Measurements from ENCODE around the gene SEMA7A.

GRCh38 chr15:74381481-74381880, 52.3 kb downstream of the SEMA7A start:
- TF ChIP-seq EP300 (IDR thresholded peaks at IDR 0.05; ENCODE audit: borderline replicate concordance), result no peak
- TF ChIP-seq CREB1 (IDR thresholded peaks at IDR 0.05; ENCODE audit: low read depth), result no peak
- TF ChIP-seq RAD21 (IDR thresholded peaks at IDR 0.05; ENCODE audit: low read depth), result no peak
- TF ChIP-seq MAX (IDR thresholded peaks at IDR 0.05), result no peak
- TF ChIP-seq YY1 (IDR thresholded peaks at IDR 0.05; ENCODE audit: low read depth), result no peak
- no peak for TF ChIP-seq TAF1 (IDR thresholded peaks at IDR 0.05; ENCODE audit: low read depth)
- TF ChIP-seq CEBPB (IDR thresholded peaks at IDR 0.05), result no peak
- no peak for TF ChIP-seq NFIC (IDR thresholded peaks at IDR 0.05)
- no peak for TF ChIP-seq REST (IDR thresholded peaks at IDR 0.05; ENCODE audit: low read depth)
- TF ChIP-seq TCF12 (IDR thresholded peaks at IDR 0.05; ENCODE audit: low read depth), result no peak

All from Ishikawa (cell line).